ENCODE measurements around the gene HNF1A.

HNF1A gene

GRCh38 chr12:120960657-120961056, 17.7 kb upstream of the HNF1A start:
- TF ChIP-seq CTCF (IDR thresholded peaks at IDR 0.05; ENCODE audit: low read depth, low read length) = no peak
- no peak overlapping the region for H3K4me3 ChIP-seq (ENCODE audit: low read depth, low read length)

- TF ChIP-seq CTCF (IDR thresholded peaks at IDR 0.05; ENCODE audit: low read depth, low read length) = no peak
These were observed 16.5 kb upstream of the HNF1A start for GRCh38 chr12:120961604-120962531.

GRCh38 chr12:120962532-120963020, 15.8 kb upstream of the HNF1A start:
- no peak for TF ChIP-seq CTCF (IDR thresholded peaks at IDR 0.05; ENCODE audit: low read depth, low read length)
- no peak overlapping the region for H3K4me3 ChIP-seq (ENCODE audit: low read depth, low read length)

More at GRCh38 chr12:120961604-120962531, 16.5 kb upstream of the HNF1A start:
- H3K4me3 ChIP-seq (ENCODE audit: low read depth, low read length) = no peak overlapping the region

- H3K4me3 ChIP-seq (ENCODE audit: low read depth, low read length) = no peak overlapping the region
- no peak for TF ChIP-seq CTCF (IDR thresholded peaks at IDR 0.05; ENCODE audit: low read depth, low read length)
These were observed 14.0 kb upstream of the HNF1A start for GRCh38 chr12:120964298-120964697.

- H3K4me3 ChIP-seq (ENCODE audit: low read depth, low read length) = no peak overlapping the region
- no peak for TF ChIP-seq CTCF (IDR thresholded peaks at IDR 0.05; ENCODE audit: low read depth, low read length)
These were observed 12.7 kb upstream of the HNF1A start for GRCh38 chr12:120965534-120966091.

GRCh38 chr12:120970310-120970709, 8.0 kb upstream of the HNF1A start:
- H3K4me3 ChIP-seq (ENCODE audit: low read depth, low read length) = no peak overlapping the region
- TF ChIP-seq CTCF (IDR thresholded peaks at IDR 0.05; ENCODE audit: low read depth, low read length) = no peak

Measured in WI38 (cell line).